NCI-H146 (cell line): ENCODE results near the gene SLC31A1.

Source experiments
- DNase-seq: peaks from one replicate; lab custom pipeline; 2025; lab: John Stamatoyannopoulos, UW

Gene SLC31A1

GRCh38 chr9:113302792-113303418 lies 81.6 kb downstream of the SLC31A1 start, which contains the start of gene RNF183:
RNF183 (minus strand) TSS chr9:113303376; CDS start chr9:113298184, 5,192 bp downstream.
- DNase-seq, result no peak

- no peak for DNase-seq
These were observed 85.2 kb downstream of the SLC31A1 start for GRCh38 chr9:113306566-113306965.

- DNase-seq, result no peak
These were observed 86.1 kb downstream of the SLC31A1 start for GRCh38 chr9:113307396-113307975.

GRCh38 chr9:113309204-113309813 lies 88.0 kb downstream of the SLC31A1 start:
- DNase-seq, result peak; percentile 21

GRCh38 chr9:113310538-113310937 lies 89.2 kb downstream of the SLC31A1 start:
- no peak for DNase-seq

- DNase-seq, result no peak
These were observed 90.6 kb downstream of the SLC31A1 start for GRCh38 chr9:113311961-113312360.

- DNase-seq, result no peak
These were observed 91.9 kb downstream of the SLC31A1 start for GRCh38 chr9:113313261-113313660.
